ENCODE data around the gene MAGED2.
"Not testable (repeated sequence)": the region's sequence is repeated elsewhere in the genome, so short reads cannot be mapped to it uniquely, and the experiment has no call there.

Gene MAGED2

GRCh38 chrX:54807524-54808108, at the start of gene MAGED2:
MAGED2 (plus strand) TSS chrX:54807745; CDS start chrX:54809332, 1,587 bp downstream.
- peak; percentile 28 for DNase-seq

GRCh38 chrX:54758114-54759055, 49.2 kb upstream of the MAGED2 start:
- DNase-seq: no peak

- DNase-seq: not testable (repeated sequence)
These were observed 33.0 kb upstream of the MAGED2 start for GRCh38 chrX:54774391-54775094.

GRCh38 chrX:54776061-54776460, 31.5 kb upstream of the MAGED2 start:
- DNase-seq: no peak

GRCh38 chrX:54776987-54777672, 30.4 kb upstream of the MAGED2 start:
- DNase-seq: no peak

GRCh38 chrX:54785901-54786300, 21.6 kb upstream of the MAGED2 start:
- no peak for DNase-seq

GRCh38 chrX:54786967-54787366, 20.6 kb upstream of the MAGED2 start:
- DNase-seq: no peak

- no peak for DNase-seq
These were observed 19.1 kb upstream of the MAGED2 start for GRCh38 chrX:54788446-54788845.

- not testable (repeated sequence) for DNase-seq
These were observed 18.1 kb upstream of the MAGED2 start for GRCh38 chrX:54789405-54789804.

- no peak for DNase-seq
These were observed 13.5 kb upstream of the MAGED2 start for GRCh38 chrX:54794028-54794427.

- DNase-seq: no peak
These were observed 12.8 kb upstream of the MAGED2 start for GRCh38 chrX:54794795-54795194.

GRCh38 chrX:54798137-54798536, 9.4 kb upstream of the MAGED2 start, which contains the start of gene ITIH6:
ITIH6 (minus strand) TSS chrX:54798255; CDS start chrX:54798210, 45 bp downstream.
- no peak for DNase-seq

GRCh38 chrX:54799046-54799445, 8.5 kb upstream of the MAGED2 start:
- DNase-seq: no peak

- DNase-seq: peak; percentile 26
These were observed 612 bp downstream of the MAGED2 start for GRCh38 chrX:54808109-54808604.

- DNase-seq: peak; percentile 86
These were observed 1.3 kb downstream of the MAGED2 start for GRCh38 chrX:54808605-54809483.

GRCh38 chrX:54810532-54810931, 3.0 kb downstream of the MAGED2 start:
- no peak for DNase-seq

- DNase-seq: no peak
These were observed 3.8 kb downstream of the MAGED2 start for GRCh38 chrX:54811301-54811885.

- DNase-seq: no peak
These were observed 4.8 kb downstream of the MAGED2 start for GRCh38 chrX:54812306-54812705.

- DNase-seq: no peak
These were observed 9.8 kb downstream of the MAGED2 start for GRCh38 chrX:54817220-54817820.

- no peak for DNase-seq
These were observed 10.7 kb downstream of the MAGED2 start for GRCh38 chrX:54818221-54818620.

GRCh38 chrX:54819201-54819600, 11.7 kb downstream of the MAGED2 start:
- no peak for DNase-seq

Data from stimulated activated naive CD4-positive, alpha-beta T cell treated with Interleukin-2 at 50 U/mL for 16 hours (primary cell).